ACC112 (cell line): ENCODE data around the gene SLC39A11.

Experiments used
- H2AFZ ChIP-seq: fragments of 200-600 bp; sonication (generic); one replicate; pipeline ENCODE4 v1.6.0; 2017; ENCODE audit warnings: antibody characterized with exemption, low read length; ENCODE audit not compliant: unreplicated experiment
- H3K27ac ChIP-seq: fragments of 200-600 bp; sonication (generic); 2 replicates; pipeline ENCODE4 v1.5.1; 2014; ENCODE audit warnings: low read depth, mild to moderate bottlenecking, antibody characterized with exemption, low read length, moderate library complexity
- H3K27me3 ChIP-seq: fragments of 200-600 bp; sonication (generic); 2 replicates; pipeline ENCODE4 v1.6.1; 2014; ENCODE audit warnings: mild to moderate bottlenecking, antibody characterized with exemption, low read length, moderate library complexity, mixed read lengths; ENCODE audit not compliant: insufficient read depth
- H3K36me3 ChIP-seq: fragments of 200-600 bp; sonication (generic); 2 replicates; pipeline ENCODE4 v1.6.1; 2016; ENCODE audit warnings: mild to moderate bottlenecking, antibody characterized with exemption, low read length, moderate library complexity, mixed read lengths; ENCODE audit not compliant: insufficient read depth
- H3K4me1 ChIP-seq: fragments of 200-600 bp; sonication (generic); one replicate; pipeline ENCODE4 v1.6.1; 2016; ENCODE audit warnings: low read length, mixed read lengths; ENCODE audit not compliant: insufficient read depth, unreplicated experiment, control insufficient read depth
- H3K4me3 ChIP-seq: fragments of 200-600 bp; sonication (generic); 2 replicates; pipeline ENCODE4 v1.5.1; 2014; ENCODE audit warnings: mild to moderate bottlenecking, low read depth, low read length
- H3K79me2 ChIP-seq: fragments of 200-600 bp; sonication (generic); one replicate; pipeline ENCODE4 v1.6.0; 2016; ENCODE audit warnings: low read length; ENCODE audit not compliant: control insufficient read depth, unreplicated experiment, insufficient read depth

The SLC39A11 gene

DNA sequence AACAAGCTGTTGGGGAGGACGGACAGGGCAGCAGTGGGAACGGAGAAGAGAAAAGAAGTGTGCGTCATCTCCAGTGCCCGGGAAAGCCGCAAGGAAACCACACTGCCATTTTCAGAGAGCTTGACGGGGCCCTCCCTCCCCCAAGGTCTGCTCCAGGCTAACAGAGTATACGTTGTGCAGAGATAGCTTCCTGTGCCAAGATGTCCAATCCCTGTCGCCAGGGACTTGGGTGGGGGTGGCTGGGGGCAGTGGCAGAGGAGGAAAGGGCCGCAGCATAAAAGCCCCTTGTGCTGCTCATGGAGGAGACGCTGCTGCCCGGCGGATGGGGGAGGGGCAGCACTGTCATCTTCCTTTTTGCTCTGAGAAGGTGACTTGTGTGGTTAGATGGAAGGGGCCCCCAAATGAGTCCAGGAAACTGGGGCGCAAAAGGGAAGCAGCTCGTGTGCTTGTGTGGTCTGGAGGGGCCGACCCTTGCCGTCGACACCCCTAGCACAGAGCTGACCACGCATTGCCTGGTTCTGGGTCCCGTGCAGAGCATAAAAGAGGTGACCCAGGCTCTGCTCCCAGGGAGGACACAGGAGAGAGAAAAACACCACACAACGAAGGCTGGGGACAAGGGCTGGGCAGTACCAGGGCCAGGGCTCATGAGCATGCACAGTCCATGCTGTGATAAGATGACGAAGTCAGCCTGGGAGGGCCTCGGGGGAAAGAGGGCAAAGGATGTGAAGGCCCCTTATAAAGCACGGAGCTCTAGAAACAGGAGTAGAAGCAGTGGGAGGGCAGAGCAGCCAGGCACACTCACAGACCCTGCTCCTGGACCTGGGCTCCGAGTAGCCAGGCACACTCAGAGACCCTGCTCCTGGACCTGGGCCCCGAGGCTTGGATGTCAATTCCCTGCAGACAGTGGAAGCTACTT, 372.7 kb downstream of the SLC39A11 start:
- no peaks in the 10 kb centered on the region for H3K36me3 ChIP-seq
- H2AFZ ChIP-seq: no peak overlapping the region
- peaks cover 23% of the 10 kb centered on the region for H3K4me1 ChIP-seq
- H3K79me2 ChIP-seq: no peaks in the 10 kb centered on the region
- H3K27me3 ChIP-seq: no peaks in the 10 kb centered on the region
- H3K4me3 ChIP-seq: no peak overlapping the region
- no peak overlapping the region for H3K27ac ChIP-seq

DNA sequence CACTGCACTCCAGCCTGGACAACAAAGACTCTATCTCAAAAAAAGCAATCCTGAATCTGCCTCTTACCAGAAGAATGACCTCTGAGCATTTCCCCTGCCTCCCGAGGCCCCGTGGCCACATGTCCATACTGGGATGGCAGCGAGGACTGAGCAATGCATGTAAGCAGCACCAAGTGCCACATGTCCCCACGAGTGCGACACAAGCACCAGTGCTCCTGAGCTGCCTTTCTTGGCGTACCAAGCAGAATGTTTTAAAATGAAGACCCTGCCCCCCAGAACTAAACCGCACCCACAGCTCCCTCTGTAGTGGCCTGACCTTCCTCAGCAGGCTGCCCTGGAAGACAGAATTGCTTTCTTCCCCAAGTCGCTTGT, 373.3 kb downstream of the SLC39A11 start:
- Histone ChIP-seq H3K27me3 (no peaks in the 10 kb centered on the region), H3K27ac (no peak overlapping the region), H3K4me1 (peaks cover 17% of the 10 kb centered on the region), H3K4me3 (no peak overlapping the region), H3K36me3 (no peaks in the 10 kb centered on the region), H3K79me2 (no peaks in the 10 kb centered on the region), H2AFZ (no peak overlapping the region)

- no peak overlapping the region for H2AFZ ChIP-seq
- H3K27ac ChIP-seq: no peak overlapping the region
- H3K4me1 ChIP-seq: peaks cover 13% of the 10 kb centered on the region
- no peaks in the 10 kb centered on the region for H3K36me3 ChIP-seq
- H3K4me3 ChIP-seq: no peak overlapping the region
- no peaks in the 10 kb centered on the region for H3K79me2 ChIP-seq
- H3K27me3 ChIP-seq: no peaks in the 10 kb centered on the region
These were observed 374.8 kb downstream of the SLC39A11 start for GRCh38 chr17:72717676-72718075.

DNA sequence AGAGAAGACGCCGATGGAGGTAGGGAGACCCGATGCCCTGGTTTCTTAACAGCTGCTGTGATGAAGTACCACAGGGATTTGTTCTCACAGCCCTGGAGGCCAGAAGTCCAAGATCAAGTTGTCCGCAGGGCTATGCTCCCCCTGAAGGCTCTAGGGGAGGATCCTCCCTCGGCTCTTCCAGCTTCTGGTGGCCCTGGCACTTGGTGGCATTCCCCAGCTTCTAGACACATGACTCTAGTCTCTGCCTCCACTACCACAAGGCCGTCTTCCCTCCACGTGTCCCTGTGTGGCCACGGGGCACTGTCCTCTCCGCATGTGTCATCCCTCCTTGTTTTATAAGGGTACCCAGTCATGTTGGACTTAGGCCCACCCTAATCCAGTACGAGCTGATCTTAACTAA, 375.2 kb downstream of the SLC39A11 start:
- no peaks in the 10 kb centered on the region for H3K27me3 ChIP-seq
- H3K27ac ChIP-seq: no peak overlapping the region; the same call in 1 of the 2 replicates
- peaks cover 13% of the 10 kb centered on the region for H3K4me1 ChIP-seq
- no peak overlapping the region for H2AFZ ChIP-seq
- H3K36me3 ChIP-seq: no peaks in the 10 kb centered on the region
- H3K79me2 ChIP-seq: no peaks in the 10 kb centered on the region
- H3K4me3 ChIP-seq: no peak overlapping the region

DNA sequence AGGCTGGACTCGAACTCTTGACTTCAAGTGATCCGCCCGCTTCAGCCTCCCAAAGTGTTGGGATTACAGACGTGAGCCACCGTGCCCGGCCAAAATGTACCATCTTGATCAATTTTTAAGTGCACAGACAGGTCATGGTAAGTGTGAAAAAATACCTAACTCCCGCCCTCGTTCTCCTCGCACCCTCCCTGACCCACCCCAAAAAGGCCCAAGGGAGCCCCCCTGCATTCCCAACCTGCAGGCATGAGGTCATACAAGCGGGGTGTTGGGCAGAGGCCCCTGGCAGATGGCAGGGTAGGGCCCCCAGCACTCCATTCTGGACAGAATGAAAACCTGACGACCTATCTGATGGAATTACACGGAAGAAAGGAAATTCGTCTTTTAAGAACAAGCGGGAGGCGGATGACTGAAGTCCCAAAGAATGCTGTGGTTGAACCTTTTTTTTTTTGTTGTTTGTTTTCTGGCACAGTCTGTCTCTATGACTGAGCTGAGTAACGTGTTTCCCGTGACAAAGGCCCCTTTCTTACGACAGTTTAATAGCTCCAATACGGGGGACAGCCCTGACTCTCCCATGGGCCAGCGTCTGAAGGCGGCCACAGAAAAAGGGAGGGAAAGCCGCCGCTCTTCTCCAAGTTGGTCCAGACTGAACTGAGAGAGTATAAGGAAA, 376.4 kb downstream of the SLC39A11 start:
- H3K4me1 ChIP-seq: peaks cover 14% of the 10 kb centered on the region
- H3K79me2 ChIP-seq: no peaks in the 10 kb centered on the region
- no peak overlapping the region for H3K4me3 ChIP-seq
- H2AFZ ChIP-seq: no peak overlapping the region
- peak overlapping the region; percentile 91 for H3K27ac ChIP-seq
- no peaks in the 10 kb centered on the region for H3K27me3 ChIP-seq
- peaks cover 1% of the 10 kb centered on the region; the same call in 1 of the 2 replicates for H3K36me3 ChIP-seq

DNA sequence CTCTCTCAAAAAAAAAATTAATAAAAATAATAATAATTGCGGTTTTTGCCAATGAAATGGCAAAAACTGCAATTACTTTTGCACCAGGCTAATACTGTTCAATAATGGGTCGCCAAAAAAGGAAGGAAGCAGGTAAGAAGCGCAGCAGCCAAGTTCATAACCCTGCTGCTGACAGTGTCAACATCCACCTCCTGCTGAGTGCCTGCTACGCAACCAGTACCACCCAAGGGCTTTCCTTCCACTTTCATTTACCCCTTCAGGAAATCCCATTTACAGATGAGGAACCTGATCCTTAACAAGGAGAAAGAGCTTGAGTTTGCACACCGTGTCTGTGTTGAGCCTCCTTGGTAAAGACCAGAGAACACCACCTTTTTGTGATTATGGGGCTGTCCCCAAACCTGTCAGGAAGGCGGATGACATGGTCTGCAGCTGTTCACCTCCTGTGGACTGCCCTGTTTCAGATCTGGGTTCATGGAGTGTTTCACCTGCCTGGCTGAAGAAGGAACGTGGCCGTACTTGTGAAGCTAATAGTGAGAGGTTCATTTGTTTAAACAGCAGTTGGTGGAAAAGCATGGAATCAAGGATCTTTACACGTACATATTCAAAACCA, 378.0 kb downstream of the SLC39A11 start:
- Histone ChIP-seq H3K4me3 (no peak overlapping the region), H3K79me2 (no peaks in the 10 kb centered on the region), H3K27me3 (no peaks in the 10 kb centered on the region), H3K27ac (no peak overlapping the region), H2AFZ (no peak overlapping the region), H3K4me1 (peaks cover 27% of the 10 kb centered on the region), H3K36me3 (peaks cover 6% of the 10 kb centered on the region; the same call in 1 of the 2 replicates)

DNA sequence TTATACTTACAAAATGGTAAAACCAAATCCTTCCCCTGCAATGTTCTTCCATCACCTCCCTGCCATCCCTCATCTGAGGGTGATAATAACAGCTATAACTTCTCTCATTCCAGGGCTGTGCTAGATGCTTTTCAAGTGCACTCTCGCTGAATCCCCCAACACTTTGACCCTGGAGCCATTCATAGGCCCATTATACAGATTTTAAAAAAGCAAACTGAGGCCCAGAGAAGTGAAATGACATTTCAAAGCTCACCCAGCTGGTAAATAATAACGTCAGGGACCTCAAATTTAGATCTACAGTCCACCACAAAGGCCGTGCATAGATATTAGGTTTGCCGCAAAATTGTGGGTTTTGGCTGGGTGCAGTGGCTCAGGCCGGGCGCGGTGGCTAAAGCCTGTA, 378.8 kb downstream of the SLC39A11 start:
- no peak overlapping the region for H3K27ac ChIP-seq
- H3K79me2 ChIP-seq: no peaks in the 10 kb centered on the region
- no peaks in the 10 kb centered on the region for H3K27me3 ChIP-seq
- H3K4me3 ChIP-seq: no peak overlapping the region
- no peak overlapping the region for H2AFZ ChIP-seq
- peaks cover 27% of the 10 kb centered on the region for H3K4me1 ChIP-seq
- peaks cover 6% of the 10 kb centered on the region; the same call in 1 of the 2 replicates for H3K36me3 ChIP-seq

DNA sequence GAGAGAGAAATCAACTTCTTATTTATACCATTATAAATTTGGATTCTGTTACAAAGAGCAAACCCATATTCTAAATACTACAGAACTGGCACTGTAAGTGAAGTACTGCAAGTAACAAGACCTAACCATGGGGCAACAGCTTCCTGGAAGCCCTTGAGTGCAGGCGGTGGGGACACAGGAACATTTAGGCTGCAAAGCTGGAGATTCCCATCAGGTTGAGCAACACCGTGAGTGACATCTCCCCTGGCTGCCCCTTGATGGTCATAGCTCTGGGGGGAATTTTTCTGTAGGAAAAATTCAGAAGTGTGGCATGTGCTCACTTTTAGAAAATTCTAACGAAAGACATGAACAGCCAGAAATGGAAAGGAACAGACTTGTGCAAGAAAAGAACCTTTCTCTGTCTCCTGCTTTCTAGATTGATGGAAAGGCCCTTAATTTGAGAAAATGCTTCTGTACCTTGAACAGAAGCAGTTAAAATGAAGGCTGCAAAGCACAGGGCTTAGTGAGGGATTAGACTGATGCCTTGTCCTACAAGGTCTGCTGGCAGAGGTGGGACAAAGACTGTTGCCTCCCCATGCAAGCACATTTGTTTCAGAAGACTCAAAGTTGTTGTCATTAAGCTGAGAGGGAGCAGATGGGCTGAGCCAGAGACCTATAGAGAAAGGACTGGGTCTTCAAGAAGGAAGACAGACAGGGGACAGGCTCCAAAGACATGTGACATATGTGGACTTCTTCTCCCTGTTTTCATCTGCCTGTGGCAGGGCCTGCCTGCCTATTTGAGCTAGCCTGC, 380.8 kb downstream of the SLC39A11 start:
- no peak overlapping the region for H3K27ac ChIP-seq
- no peaks in the 10 kb centered on the region for H3K79me2 ChIP-seq

DNA sequence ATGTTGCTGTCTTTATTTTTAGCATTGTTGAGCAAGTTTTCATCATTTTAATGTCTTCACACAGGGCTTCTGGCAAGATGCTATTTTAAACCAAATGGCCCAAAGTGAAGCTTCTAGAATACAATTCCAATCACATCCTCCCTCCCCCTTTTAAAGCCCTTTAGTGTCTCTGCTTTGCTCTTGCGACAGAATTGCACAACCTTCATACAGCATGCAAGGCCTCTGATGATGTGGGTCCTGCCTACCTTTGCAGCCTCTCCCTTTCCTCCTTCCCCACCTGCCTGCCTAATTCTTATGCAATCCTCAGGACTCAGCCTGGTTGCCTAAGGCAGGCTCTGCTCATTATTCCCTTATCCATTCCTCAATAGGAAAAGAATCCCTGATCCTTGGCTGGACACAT, 381.7 kb downstream of the SLC39A11 start:
- no peak overlapping the region for H2AFZ ChIP-seq
- peaks cover 26% of the 10 kb centered on the region for H3K4me1 ChIP-seq
- no peaks in the 10 kb centered on the region for H3K27me3 ChIP-seq
- H3K4me3 ChIP-seq: no peak overlapping the region
- H3K79me2 ChIP-seq: no peaks in the 10 kb centered on the region
- H3K36me3 ChIP-seq: peaks cover 6% of the 10 kb centered on the region; the same call in 1 of the 2 replicates
- H3K27ac ChIP-seq: peak overlapping the region; percentile 2

More for the DNA sequence above, 380.8 kb downstream of the SLC39A11 start:
- H2AFZ ChIP-seq: no peak overlapping the region
- H3K36me3 ChIP-seq: peaks cover 6% of the 10 kb centered on the region; the same call in 1 of the 2 replicates
- no peaks in the 10 kb centered on the region for H3K27me3 ChIP-seq
- H3K4me3 ChIP-seq: no peak overlapping the region
- peaks cover 27% of the 10 kb centered on the region for H3K4me1 ChIP-seq

- Histone ChIP-seq H2AFZ (no peak overlapping the region), H3K36me3 (peaks cover 6% of the 10 kb centered on the region; the same call in 1 of the 2 replicates), H3K27ac (peak overlapping the region; percentile 2), H3K27me3 (no peaks in the 10 kb centered on the region), H3K4me3 (peak overlapping the region; percentile 35; the same call in 1 of the 2 replicates), H3K79me2 (no peaks in the 10 kb centered on the region), H3K4me1 (peaks cover 19% of the 10 kb centered on the region)
These were observed 382.3 kb downstream of the SLC39A11 start for GRCh38 chr17:72710202-72710601.
